GM23248 (cell line): ENCODE data around the gene MEF2B. TPM values are rescaled to one million over a fixed set of nuclear protein-coding genes. Genes with fewer than 3 reads are reported as not detected.

Experiments used
- DNase-seq: peaks from one replicate; pipeline ENCODE4 v3.0.0-alpha.2; 2015
- H2AFZ ChIP-seq: fragments of 200-600 bp; sonication (generic); 2 replicates; pipeline ENCODE4 v1.6.1; 2016; ENCODE audit warnings: antibody characterized with exemption
- H3F3A ChIP-seq: fragments of 200-600 bp; sonication (generic); 2 replicates; pipeline ENCODE4 v1.6.1; 2016; ENCODE audit warnings: mild to moderate bottlenecking, antibody characterized with exemption, mixed run types; ENCODE audit not compliant: insufficient read depth
- H3K27ac ChIP-seq: fragments of 200-600 bp; sonication (generic); 2 replicates; pipeline ENCODE4 v1.5.1; 2016; ENCODE audit warnings: mild to moderate bottlenecking
- H3K27me3 ChIP-seq: fragments of 200-600 bp; sonication (generic); replicated peaks from 2 replicates; pipeline ENCODE4 v1.6.1; 2016; ENCODE audit warnings: mild to moderate bottlenecking; ENCODE audit not compliant: insufficient read depth
- H3K36me3 ChIP-seq: fragments of 200-600 bp; sonication (generic); 2 replicates; pipeline ENCODE4 v1.6.1; 2016; ENCODE audit warnings: low read depth, mild to moderate bottlenecking
- H3K4me1 ChIP-seq: fragments of 200-600 bp; sonication (generic); 2 replicates; pipeline ENCODE4 v1.6.1; 2016; ENCODE audit warnings: mild to moderate bottlenecking; ENCODE audit not compliant: insufficient read depth
- H3K4me2 ChIP-seq: fragments of 200-600 bp; sonication (generic); one replicate; pipeline ENCODE4 v1.6.1; 2016; ENCODE audit warnings: mild to moderate bottlenecking; ENCODE audit not compliant: unreplicated experiment
- H3K4me3 ChIP-seq: fragments of 200-600 bp; sonication (generic); 2 replicates; pipeline ENCODE4 v1.5.1; 2016; ENCODE audit warnings: mild to moderate bottlenecking
- H3K79me2 ChIP-seq: fragments of 200-600 bp; sonication (generic); 2 replicates; pipeline ENCODE4 v1.6.1; 2016; ENCODE audit warnings: mild to moderate bottlenecking; ENCODE audit not compliant: insufficient read depth
- H3K9ac ChIP-seq: fragments of 200-600 bp; sonication (generic); 2 replicates; pipeline ENCODE4 v1.6.1; 2016; ENCODE audit warnings: mild to moderate bottlenecking
- H3K9me2 ChIP-seq: fragments of 200-600 bp; sonication (generic); 2 replicates; pipeline ENCODE4 v1.6.1; 2016; ENCODE audit warnings: mixed run types, mild to moderate bottlenecking, moderate library complexity; ENCODE audit not compliant: insufficient read depth
- H3K9me3 ChIP-seq: fragments of 200-600 bp; sonication (generic); one replicate; pipeline ENCODE4 v1.6.1; 2017; ENCODE audit warnings: low read depth
- H4K20me1 ChIP-seq: fragments of 200-600 bp; sonication (generic); 2 replicates; pipeline ENCODE4 v1.6.0; 2016; ENCODE audit not compliant: insufficient read depth
- EZH2 ChIP-seq: fragments of 200-600 bp; sonication (generic); IDR thresholded peaks from 2 replicates; pipeline ENCODE4 v1.6.1; 2018; ENCODE audit warnings: antibody characterized with exemption, mild to moderate bottlenecking; ENCODE audit not compliant: insufficient read depth, poor library complexity, severe bottlenecking
- EZH2phosphoT487 ChIP-seq: fragments of 200-600 bp; sonication (generic); IDR thresholded peaks from 2 replicates; pipeline ENCODE4 v1.6.1; 2018; ENCODE audit warnings: antibody characterized with exemption, moderate library complexity, mild to moderate bottlenecking, low read depth; ENCODE audit not compliant: insufficient read depth
- WGBS, 2 experiments: methylation state at CpG; one replicate each; pipeline ENCODE4 v1.1.6; 2015 to 2017; ENCODE audit warnings: low lambda C conversion rate in 2 of 2, low coverage in 1 of 2; ENCODE audit errors: missing lambda C conversion rate in 2 of 2; 5-methylcytosine and 5-hydroxymethylcytosine counted together
- in situ Hi-C: fragments of 300-500 bp; cut with MboI; formaldehyde crosslinking; loops from 2 replicates; pipeline ENCODE4 v1.15.0; 2020
- polyA plus RNA-seq: library from polyadenylated mRNA; unstranded; fragments of >200 nt; fragmentation: Nextera tagmentation; extraction: Ambion mirVana; gene quantifications from 2 replicates; pipeline ENCODE4 v1.2.1, GENCODE V29; 2016
- total RNA-seq: library from RNA; depleted of rRNA; stranded (reverse); fragments of >200 nt; shearing (Covaris generic); gene quantifications from 2 replicates; pipeline ENCODE4 v1.2.3, GENCODE V29; 2014

MEF2B gene
- total and polyA plus RNA-seq, 2 experiments from 2014 or later = 0.20 to 0.22 TPM

- WGBS, 2 experiments = 36 to 42% methylated on average over 14 of the region's 14 CpGs
- H3K9me2 ChIP-seq = no peaks in the 10 kb centered on the region
These were observed 35.6 kb upstream of the MEF2B start for GRCh38 chr19:19205416-19206410.

DNA sequence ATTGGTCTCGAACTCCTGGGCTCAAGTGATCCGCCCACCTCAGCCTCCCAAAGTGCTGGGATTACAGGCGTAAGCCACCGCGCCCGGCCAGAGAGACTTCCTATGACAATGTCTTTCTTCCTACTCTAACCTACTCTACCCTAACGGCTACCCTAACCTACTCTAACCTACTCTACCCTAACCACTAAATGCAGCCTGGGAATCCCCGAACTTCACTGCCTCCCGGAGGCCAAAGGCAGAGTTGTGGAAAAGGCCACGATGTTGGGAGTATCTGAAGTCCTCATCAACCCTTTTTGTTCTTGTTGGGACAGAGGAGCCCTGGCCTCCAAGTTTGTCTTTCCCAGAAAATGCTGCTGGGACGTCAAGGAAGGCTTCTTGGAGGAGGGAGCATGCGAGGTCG lies 34.1 kb upstream of the MEF2B start:
- no peak for DNase-seq

More at GRCh38 chr19:19205416-19206410, 35.6 kb upstream of the MEF2B start:
- Histone ChIP-seq H4K20me1 (no peaks in the 10 kb centered on the region), H3K9me3 (no peaks in the 10 kb centered on the region), H3F3A (0 out of 2 replicates have a peak, but pooled peaks cover 4% of the 10 kb centered on the region), H3K4me3 (no peak overlapping the region), H3K27ac (no peak overlapping the region), H2AFZ (no peak overlapping the region), H3K36me3 (no peaks in the 10 kb centered on the region), H3K4me2 (no peak overlapping the region), H3K27me3 (no peaks in the 10 kb centered on the region), H3K9ac (no peak overlapping the region), H3K79me2 (peaks cover 16% of the 10 kb centered on the region; the same call in 1 of the 2 replicates), H3K4me1 (0 out of 2 replicates have a peak, but pooled peaks cover 6% of the 10 kb centered on the region)
- TF ChIP-seq EZH2 = no peak
- no peak for TF ChIP-seq EZH2phosphoT487
- no peak for DNase-seq
- in situ Hi-C loops = no loop called here

DNA sequence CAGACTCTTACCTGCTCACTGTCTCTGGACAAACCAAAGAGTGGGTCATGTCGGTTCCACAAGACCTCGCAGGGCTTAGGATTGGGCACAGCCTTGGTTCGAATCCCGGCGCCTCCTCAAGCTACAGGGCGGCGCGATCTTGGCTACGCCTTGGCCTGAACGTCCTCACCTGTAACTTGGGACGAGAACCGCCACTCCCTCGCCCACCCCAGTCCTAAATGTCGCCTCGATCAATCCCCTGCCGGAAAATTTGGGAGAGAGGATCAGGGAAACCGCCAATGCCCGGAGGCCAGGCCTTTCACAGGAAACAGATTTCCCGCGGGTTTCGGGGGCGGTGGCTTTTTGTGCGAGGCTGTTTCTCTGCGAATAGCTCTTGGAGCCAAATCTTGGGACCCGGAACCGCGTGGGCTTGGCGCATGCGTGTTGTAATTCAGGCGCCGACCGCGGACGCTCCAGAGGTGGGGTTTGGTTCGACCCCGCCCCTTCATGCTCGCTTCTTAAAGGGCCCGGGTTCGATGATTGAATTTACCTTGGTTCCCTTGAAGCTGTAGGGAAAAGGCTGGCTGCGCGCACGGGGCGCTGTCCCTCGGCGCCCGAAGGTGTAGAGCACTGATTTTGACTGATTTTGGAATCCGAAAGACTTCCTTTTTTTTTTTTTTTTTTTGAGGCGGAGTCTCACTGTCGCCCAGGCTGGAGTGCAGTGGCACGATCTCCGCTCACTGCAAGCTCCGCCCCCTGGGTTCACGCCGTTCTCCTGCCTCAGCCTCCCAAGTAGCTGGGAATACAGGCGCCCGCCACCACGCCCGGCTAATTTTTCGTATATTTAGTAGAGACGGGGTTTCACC lies 33.2 kb upstream of the MEF2B start, which contains the start of gene NR2C2AP:
Gene NR2C2AP (minus strand): TSS at position 403 of the 845 bp plus-strand sequence. CDS start 354 bp downstream, at position 49.
- in situ Hi-C loops = no loop called here
- Histone ChIP-seq H4K20me1 (no peaks in the 10 kb centered on the region), H2AFZ (peak within 1 kb of the TSS; percentile 92), H3K9me3 (no peaks in the 10 kb centered on the region), H3K4me1 (0 out of 2 replicates have a peak, but pooled peaks cover 6% of the 10 kb centered on the region), H3K9me2 (no peaks in the 10 kb centered on the region), H3K36me3 (no peaks in the 10 kb centered on the region), H3K27me3 (no peaks in the 10 kb centered on the region), H3F3A (0 out of 2 replicates have a peak, but pooled peaks cover 4% of the 10 kb centered on the region), H3K79me2 (peaks cover 16% of the 10 kb centered on the region; the same call in 1 of the 2 replicates), H3K27ac (peak within 1 kb of the TSS; percentile 57), H3K4me2 (peak within 1 kb of the TSS; percentile 96), H3K4me3 (peak within 1 kb of the TSS; percentile 98), H3K9ac (peak within 1 kb of the TSS; percentile 87)
- 6% methylated on average over 55 to 59 of the region's 60 CpGs for WGBS, 2 experiments
- no peak for TF ChIP-seq EZH2phosphoT487
- no peak for TF ChIP-seq EZH2
- DNase-seq = peak; percentile 94

More for the DNA sequence above, 34.1 kb upstream of the MEF2B start:
- Histone ChIP-seq H3K36me3 (no peaks in the 10 kb centered on the region), H3K79me2 (peaks cover 16% of the 10 kb centered on the region; the same call in 1 of the 2 replicates), H3K4me2 (no peak overlapping the region), H3K9me2 (no peaks in the 10 kb centered on the region), H3K27ac (no peak overlapping the region), H3K4me1 (0 out of 2 replicates have a peak, but pooled peaks cover 6% of the 10 kb centered on the region), H2AFZ (no peak overlapping the region), H3F3A (0 out of 2 replicates have a peak, but pooled peaks cover 4% of the 10 kb centered on the region), H3K9me3 (no peaks in the 10 kb centered on the region), H4K20me1 (no peaks in the 10 kb centered on the region), H3K9ac (no peak overlapping the region), H3K4me3 (no peak overlapping the region), H3K27me3 (no peaks in the 10 kb centered on the region)
- 76 to 78% methylated on average over 13 of the region's 13 CpGs for WGBS, 2 experiments
- in situ Hi-C loops = no loop called here
- no peak for TF ChIP-seq EZH2
- TF ChIP-seq EZH2phosphoT487 = no peak

- in situ Hi-C loops = no loop called here
- 6 to 11% methylated on average over 11 of the region's 11 CpGs for WGBS, 2 experiments
- H3K9me2 ChIP-seq = no peaks in the 10 kb centered on the region
- TF ChIP-seq EZH2 = no peak
- TF ChIP-seq EZH2phosphoT487 = no peak
- H3K4me1 ChIP-seq = 0 out of 2 replicates have a peak, but pooled peaks cover 6% of the 10 kb centered on the region
- H4K20me1 ChIP-seq = no peaks in the 10 kb centered on the region
- peak overlapping the region; percentile 98 for H3K4me3 ChIP-seq
- H3K4me2 ChIP-seq = peak overlapping the region; percentile 96
- peak overlapping the region; percentile 57 for H3K27ac ChIP-seq
- no peaks in the 10 kb centered on the region for H3K27me3 ChIP-seq
- H3K79me2 ChIP-seq = peaks cover 16% of the 10 kb centered on the region; the same call in 1 of the 2 replicates
- 0 out of 2 replicates have a peak, but pooled peaks cover 4% of the 10 kb centered on the region for H3F3A ChIP-seq
- H2AFZ ChIP-seq = peak overlapping the region; percentile 92
- H3K9ac ChIP-seq = peak overlapping the region; percentile 87
- no peaks in the 10 kb centered on the region for H3K36me3 ChIP-seq
- H3K9me3 ChIP-seq = no peaks in the 10 kb centered on the region
- DNase-seq = peak; percentile 33
These were observed 32.6 kb upstream of the MEF2B start for GRCh38 chr19:19202707-19203011.
